Gastrocnemius medialis (tissue), 4 donors: ENCODE results near the gene AGPAT3. TPM values are rescaled to one million over a fixed set of nuclear protein-coding genes. Genes with fewer than 3 reads are reported as not detected.

Experiments used
- ATAC-seq, 2 donors: fragments of 150-250 bp; one replicate each; pipeline ENCODE4 v1.9.1; 2016
- DNase-seq, 2 donors: peaks; one replicate each; pipeline ENCODE4 v3.0.0-alpha.2; 2019
- H3K27ac ChIP-seq, 4 donors: fragments of 200-600 bp; sonication (generic); 1 replicate in 1 of 4; 2 replicates in 3 of 4; pipeline ENCODE4 v1.5.1; 2016 to 2018; ENCODE audit warnings: mild to moderate bottlenecking in 2 of 4, moderate library complexity in 1 of 4
- H3K27me3 ChIP-seq, 3 donors: fragments of 200-600 bp; sonication (generic) in 2 of 3; 1 replicate in 1 of 3; 2 replicates in 2 of 3; pipeline versions ENCODE4 v1.5.1 to v1.6.0; 2016 to 2019; ENCODE audit warnings: mild to moderate bottlenecking in 1 of 3, moderate library complexity in 1 of 3
- H3K36me3 ChIP-seq, 2 donors: fragments of 200-600 bp; sonication (generic) in 1 of 2; one replicate each; pipeline ENCODE4 v1.5.1; 2017 to 2018
- H3K4me1 ChIP-seq, 2 donors: fragments of 200-600 bp; sonication (generic) in 1 of 2; one replicate each; pipeline ENCODE4 v1.5.1; 2016 to 2017; ENCODE audit warnings: mild to moderate bottlenecking in 2 of 2
- H3K4me3 ChIP-seq, 4 donors: fragments of 200-600 bp; sonication (generic) in 3 of 4; 1 replicate in 1 of 4; 2 replicates in 3 of 4; pipeline ENCODE4 v1.5.1; 2016 to 2019; ENCODE audit warnings: mild to moderate bottlenecking in 2 of 4
- H3K9me3 ChIP-seq, 3 donors: fragments of 200-600 bp; sonication (generic) in 2 of 3; 1 replicate in 1 of 3; 2 replicates in 2 of 3; pipeline ENCODE4 v1.5.1; 2016 to 2019
- CTCF ChIP-seq, 5 experiments: fragments of 450-650 bp in 3 of 5; fragments of 200-600 bp in 2 of 5; sonication (generic) in 2 of 5; IDR thresholded peaks in 4 of 5; conservative IDR thresholded peaks in 1 of 5; 1 replicate in 4 of 5; 2 replicates in 1 of 5; pipeline ENCODE4 v1.5.1; 2016 to 2019; ENCODE audit warnings: antibody characterized with exemption in 5 of 5, mild to moderate bottlenecking in 3 of 5, moderate library complexity in 3 of 5
- POLR2A ChIP-seq, 2 donors: fragments of 450-650 bp; IDR thresholded peaks; one replicate each; pipeline ENCODE4 v1.6.1; 2017; ENCODE audit warnings: antibody characterized with exemption in 2 of 2, mild to moderate bottlenecking in 2 of 2, moderate library complexity in 2 of 2
- in situ Hi-C, 4 donors: fragments of 200-750 bp; cut with MboI; loops; one replicate each; pipeline versions ENCODE4 v1.15.0 to v1.8.0; 2017; ENCODE audit warnings: low sequenced_read_pairs in 4 of 4
- intact Hi-C: fragments of 100-400 bp; cut with DNase I; formaldehyde crosslinking; loops from one replicate; pipeline ENCODE4 v1.15.1; 2023; ENCODE audit warnings: low total_unique reads
- total RNA-seq, 4 donors: library from RNA; depleted of rRNA; stranded (reverse); fragments of >200 nt; gene quantifications; one replicate each; pipeline versions ENCODE4 v1.1.0 to v1.2.3, GENCODE V29; 2016

AGPAT3 gene
- total RNA-seq, 4 donors from 2014 or later: 44.2 to 102 (median 59.3) TPM

- Histone ChIP-seq H3K4me1 (peaks cover 0 to 5% of the 10 kb centered on the region in 2 donors), H3K36me3 (peaks cover 0 to 39% of the 10 kb centered on the region in 2 donors), H3K27ac (no peak overlapping the region), H3K27me3 (no peaks in the 10 kb centered on the region), H3K4me3 (no peak overlapping the region), H3K9me3 (no peaks in the 10 kb centered on the region)
- intact Hi-C loops: no loop called here
- in situ Hi-C loops: no loop called here
- DNase-seq (no peak), ATAC-seq (no peak)
- TF ChIP-seq CTCF (IDR thresholded peaks at IDR 0.05 in 4 of 5, conservative IDR thresholded peaks at IDR 0.05 in 1 of 5) (no peak), POLR2A (IDR thresholded peaks at IDR 0.05) (no peak)
These were observed 114.6 kb downstream of the AGPAT3 start for GRCh38 chr21:43979654-43980053.

GRCh38 chr21:43981151-43981870 lies 116.3 kb downstream of the AGPAT3 start:
- Histone ChIP-seq H3K27ac (no peak overlapping the region), H3K36me3 (peaks cover 0 to 39% of the 10 kb centered on the region in 2 donors), H3K9me3 (no peaks in the 10 kb centered on the region), H3K4me1 (no peaks in the 10 kb centered on the region), H3K27me3 (no peaks in the 10 kb centered on the region), H3K4me3 (no peak overlapping the region)
- ATAC-seq (no peak), DNase-seq (no peak)
- intact Hi-C loops: no loop called here
- no peak for TF ChIP-seq CTCF (IDR thresholded peaks at IDR 0.05 in 4 of 5, conservative IDR thresholded peaks at IDR 0.05 in 1 of 5)
- TF ChIP-seq POLR2A (IDR thresholded peaks at IDR 0.05): no peak
- in situ Hi-C loops: no loop called here

- ATAC-seq (no peak), DNase-seq (no peak)
- Histone ChIP-seq H3K27me3 (no peaks in the 10 kb centered on the region), H3K4me3 (no peak overlapping the region), H3K4me1 (peaks cover 0 to 5% of the 10 kb centered on the region in 2 donors), H3K27ac (no peak overlapping the region), H3K36me3 (peaks cover 0 to 39% of the 10 kb centered on the region in 2 donors), H3K9me3 (no peaks in the 10 kb centered on the region)
- in situ Hi-C loops: no loop called here
- intact Hi-C loops: no loop called here
- TF ChIP-seq CTCF (IDR thresholded peaks at IDR 0.05 in 4 of 5, conservative IDR thresholded peaks at IDR 0.05 in 1 of 5) (no peak), POLR2A (IDR thresholded peaks at IDR 0.05) (no peak)
These were observed 116.8 kb downstream of the AGPAT3 start for GRCh38 chr21:43981871-43982210.

GRCh38 chr21:43982489-43983078 lies 117.6 kb downstream of the AGPAT3 start:
- Histone ChIP-seq H3K27me3 (no peaks in the 10 kb centered on the region), H3K9me3 (no peaks in the 10 kb centered on the region), H3K4me1 (peaks cover 2 to 13% of the 10 kb centered on the region in 2 donors), H3K27ac (no peak overlapping the region), H3K4me3 (no peak overlapping the region), H3K36me3 (peaks cover 0 to 39% of the 10 kb centered on the region in 2 donors)
- intact Hi-C loops: no loop called here
- no peak for TF ChIP-seq POLR2A (IDR thresholded peaks at IDR 0.05)
- no peak for TF ChIP-seq CTCF (IDR thresholded peaks at IDR 0.05 in 4 of 5, conservative IDR thresholded peaks at IDR 0.05 in 1 of 5)
- ATAC-seq (no peak), DNase-seq (no peak)
- in situ Hi-C loops: no loop called here
